ENCODE measurements around the gene UXS1.

DNA sequence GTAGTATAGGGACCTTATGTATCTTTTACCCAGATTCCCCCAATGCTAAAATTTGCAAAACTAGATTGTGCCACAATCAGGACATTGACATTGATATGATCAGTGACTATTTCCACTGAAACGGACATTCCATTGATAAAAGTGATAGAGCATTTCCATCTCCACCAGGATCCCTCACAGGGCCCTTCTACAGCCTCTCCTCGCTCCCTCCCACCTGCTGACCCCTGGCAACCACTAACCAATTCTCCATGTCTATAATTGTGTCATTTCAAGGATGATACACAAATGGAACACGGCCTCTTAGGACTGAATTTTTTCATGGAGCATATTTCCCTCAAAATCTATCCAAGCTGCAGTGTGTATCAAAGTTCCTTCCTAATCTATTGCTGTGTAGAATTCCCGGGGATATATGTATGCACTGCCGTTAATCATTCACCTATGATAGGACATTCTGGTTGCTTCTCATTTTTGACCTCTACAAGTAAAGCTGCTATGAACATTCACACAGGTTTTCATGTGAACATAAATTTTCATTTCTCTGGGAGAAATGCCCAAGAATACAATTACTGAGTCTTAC, 67.3 kb downstream of the UXS1 start:
- TF ChIP-seq, protein P1, sequence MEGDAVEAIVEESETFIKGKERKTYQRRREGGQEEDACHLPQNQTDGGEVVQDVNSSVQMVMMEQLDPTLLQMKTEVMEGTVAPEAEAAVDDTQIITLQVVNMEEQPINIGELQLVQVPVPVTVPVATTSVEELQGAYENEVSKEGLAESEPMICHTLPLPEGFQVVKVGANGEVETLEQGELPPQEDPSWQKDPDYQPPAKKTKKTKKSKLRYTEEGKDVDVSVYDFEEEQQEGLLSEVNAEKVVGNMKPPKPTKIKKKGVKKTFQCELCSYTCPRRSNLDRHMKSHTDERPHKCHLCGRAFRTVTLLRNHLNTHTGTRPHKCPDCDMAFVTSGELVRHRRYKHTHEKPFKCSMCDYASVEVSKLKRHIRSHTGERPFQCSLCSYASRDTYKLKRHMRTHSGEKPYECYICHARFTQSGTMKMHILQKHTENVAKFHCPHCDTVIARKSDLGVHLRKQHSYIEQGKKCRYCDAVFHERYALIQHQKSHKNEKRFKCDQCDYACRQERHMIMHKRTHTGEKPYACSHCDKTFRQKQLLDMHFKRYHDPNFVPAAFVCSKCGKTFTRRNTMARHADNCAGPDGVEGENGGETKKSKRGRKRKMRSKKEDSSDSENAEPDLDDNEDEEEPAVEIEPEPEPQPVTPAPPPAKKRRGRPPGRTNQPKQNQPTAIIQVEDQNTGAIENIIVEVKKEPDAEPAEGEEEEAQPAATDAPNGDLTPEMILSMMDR (IDR thresholded peaks at IDR 0.05): no peak
- TF ChIP-seq EZH2 (IDR thresholded peaks at IDR 0.05): no peak

Data from neural progenitor cell (in vitro differentiated cells).